Central memory CD4-positive, alpha-beta T cell (primary cell): ENCODE results near the gene TRIM65.
A peak's percentile ranks its signal among the peaks of the same experiment; 100 is the strongest.

ENCODE experiments used
- DNase-seq: peaks from one replicate; pipeline ENCODE4 v3.0.0; 2022

The TRIM65 gene

GRCh38 chr17:75917141-75917916 lies 20.6 kb upstream of the TRIM65 start:
- no peak for DNase-seq

DNA sequence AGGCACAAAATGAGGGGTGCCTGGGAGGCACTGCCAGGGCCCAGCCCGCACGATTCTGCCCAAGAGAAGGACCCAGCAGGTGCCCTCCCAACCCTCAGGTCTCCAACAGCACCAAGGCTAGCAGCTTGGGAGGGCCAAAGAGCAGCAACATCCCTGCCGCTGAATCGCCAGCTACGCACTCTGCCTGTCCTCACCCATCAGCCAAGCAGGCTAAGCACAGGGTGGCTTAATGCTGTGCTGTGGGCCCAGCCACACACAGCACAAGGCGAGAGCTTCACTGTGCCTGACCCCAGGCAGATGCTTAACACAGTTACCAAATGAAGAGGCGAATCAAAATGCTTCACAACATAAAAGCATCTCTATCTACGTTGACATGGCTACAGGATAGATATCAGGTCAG lies 18.5 kb upstream of the TRIM65 start:
- DNase-seq, result no peak

DNA sequence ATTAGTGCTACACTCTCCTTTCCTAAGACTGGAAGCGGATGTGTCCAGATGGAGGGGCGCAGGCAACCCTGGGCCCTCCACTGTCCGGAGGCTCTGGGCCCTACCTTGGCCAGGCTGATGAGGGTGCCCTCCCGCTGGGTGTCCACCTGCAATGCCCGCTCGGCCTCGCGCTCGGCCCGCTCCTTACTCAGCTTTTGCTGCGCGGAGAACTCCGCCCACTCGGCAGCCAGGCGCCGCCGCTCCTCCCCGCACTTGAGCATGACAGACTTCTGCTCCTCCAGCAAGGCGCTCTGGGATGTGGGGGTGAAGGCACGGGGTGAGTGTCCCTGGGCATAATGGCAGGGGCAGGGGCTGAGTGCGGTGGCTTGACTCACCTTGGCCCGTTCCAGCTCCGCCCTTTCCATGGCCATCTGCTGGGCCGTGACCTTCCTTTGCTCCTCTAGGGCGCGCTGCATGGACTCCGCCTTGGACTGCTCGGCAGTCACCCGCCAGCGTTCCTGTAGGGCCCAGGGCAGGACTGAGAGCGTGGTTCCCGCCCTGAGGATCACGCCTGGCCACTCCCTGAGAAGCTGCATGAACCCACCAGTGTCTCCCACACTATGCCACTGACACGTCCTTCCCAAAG lies 18.0 kb upstream of the TRIM65 start:
- no peak for DNase-seq

GRCh38 chr17:75913537-75914210 lies 16.9 kb upstream of the TRIM65 start:
- no peak for DNase-seq

GRCh38 chr17:75910699-75911098 lies 13.9 kb upstream of the TRIM65 start:
- DNase-seq, result no peak

DNA sequence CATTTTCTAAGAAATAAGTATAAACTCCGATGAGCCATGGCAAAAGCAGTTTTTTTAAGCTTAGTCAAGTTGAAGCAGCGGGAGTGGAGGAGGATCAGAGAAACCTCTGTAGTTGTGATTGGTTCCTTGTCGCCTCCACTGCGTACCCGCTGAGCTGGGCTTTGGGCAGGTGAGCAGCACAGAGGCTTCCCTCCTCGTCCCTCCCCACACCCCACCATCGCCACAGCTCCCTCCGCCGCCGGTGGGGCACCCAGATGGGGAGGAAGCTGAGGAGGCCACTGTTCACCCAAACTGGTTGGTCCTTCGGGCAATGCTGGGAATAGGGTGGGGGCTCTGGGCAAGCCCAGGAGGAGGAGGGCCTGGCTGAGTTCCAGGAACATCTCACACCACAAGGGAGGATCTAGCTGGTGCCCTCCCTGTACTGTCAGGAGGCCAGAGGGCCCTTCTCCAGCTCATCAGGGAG lies 13.1 kb upstream of the TRIM65 start:
- DNase-seq, result no peak

- no peak for DNase-seq
These were observed 12.5 kb upstream of the TRIM65 start for GRCh38 chr17:75909051-75909811.

- no peak for DNase-seq
These were observed 11.4 kb upstream of the TRIM65 start for GRCh38 chr17:75908201-75908600.

DNA sequence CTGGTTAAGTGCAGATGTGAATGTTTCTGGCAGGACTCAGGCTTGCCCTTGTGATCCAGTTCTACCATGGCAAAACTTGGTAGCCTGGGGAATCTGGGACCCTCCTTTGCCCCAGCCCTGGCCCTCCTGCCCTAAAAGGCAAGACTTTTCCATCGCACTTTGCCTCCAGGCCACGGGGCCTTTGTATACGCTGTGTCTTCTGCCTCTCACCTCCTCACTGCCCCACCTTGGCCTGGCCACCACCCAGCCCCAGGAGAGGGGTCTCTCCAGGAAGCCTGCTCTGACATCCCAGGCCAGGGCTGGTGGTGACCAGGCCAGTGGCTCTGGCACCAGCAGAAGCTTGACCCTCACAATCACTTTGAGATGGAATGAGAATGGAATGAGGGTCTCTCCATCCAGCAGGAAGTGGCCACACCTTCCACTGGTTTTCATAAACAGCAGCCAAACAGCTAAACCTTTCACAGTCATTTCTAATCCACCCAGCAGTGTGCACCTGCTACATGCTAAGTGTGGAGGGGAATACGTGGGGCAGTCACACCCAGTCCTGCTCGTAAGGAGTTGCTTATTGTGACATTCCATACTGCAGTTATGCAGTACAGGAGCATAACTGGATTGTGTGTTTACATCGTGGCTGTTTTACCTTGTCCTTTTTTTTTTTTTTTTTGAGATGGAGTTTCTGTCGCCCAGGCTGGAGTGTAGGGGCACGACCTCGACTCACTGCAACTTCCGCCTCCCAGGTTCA lies 9.6 kb upstream of the TRIM65 start:
- no peak for DNase-seq

- peak; percentile 96 for DNase-seq
These were observed 8.2 kb upstream of the TRIM65 start, which contains the start of gene MRPL38 for GRCh38 chr17:75904749-75905521. TSS of gene MRPL38 (minus strand) at chr17:75904884. CDS start at chr17:75904875, 9 bp downstream.

GRCh38 chr17:75902406-75902805 lies 5.7 kb upstream of the TRIM65 start:
- DNase-seq, result no peak

DNA sequence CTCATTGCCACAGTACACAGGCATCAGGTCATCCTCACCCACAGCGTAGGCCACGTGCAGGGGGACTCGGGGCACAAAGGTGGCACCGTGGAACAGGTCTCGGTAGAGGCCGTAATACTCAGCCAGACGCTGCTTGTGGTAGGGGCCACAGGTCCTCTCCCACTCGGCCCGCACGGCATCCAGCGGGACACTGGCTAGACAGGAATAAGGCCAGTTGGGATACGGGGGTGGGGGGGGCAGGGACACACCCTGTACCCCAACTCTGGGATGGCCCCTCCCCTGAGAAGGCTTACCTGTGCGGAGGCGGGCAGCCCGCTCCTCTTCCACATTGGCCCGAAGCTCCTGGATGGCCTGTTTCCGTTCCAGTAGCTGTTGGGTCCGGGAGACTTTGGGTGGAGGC lies 5.0 kb upstream of the TRIM65 start:
- DNase-seq, result no peak

DNA sequence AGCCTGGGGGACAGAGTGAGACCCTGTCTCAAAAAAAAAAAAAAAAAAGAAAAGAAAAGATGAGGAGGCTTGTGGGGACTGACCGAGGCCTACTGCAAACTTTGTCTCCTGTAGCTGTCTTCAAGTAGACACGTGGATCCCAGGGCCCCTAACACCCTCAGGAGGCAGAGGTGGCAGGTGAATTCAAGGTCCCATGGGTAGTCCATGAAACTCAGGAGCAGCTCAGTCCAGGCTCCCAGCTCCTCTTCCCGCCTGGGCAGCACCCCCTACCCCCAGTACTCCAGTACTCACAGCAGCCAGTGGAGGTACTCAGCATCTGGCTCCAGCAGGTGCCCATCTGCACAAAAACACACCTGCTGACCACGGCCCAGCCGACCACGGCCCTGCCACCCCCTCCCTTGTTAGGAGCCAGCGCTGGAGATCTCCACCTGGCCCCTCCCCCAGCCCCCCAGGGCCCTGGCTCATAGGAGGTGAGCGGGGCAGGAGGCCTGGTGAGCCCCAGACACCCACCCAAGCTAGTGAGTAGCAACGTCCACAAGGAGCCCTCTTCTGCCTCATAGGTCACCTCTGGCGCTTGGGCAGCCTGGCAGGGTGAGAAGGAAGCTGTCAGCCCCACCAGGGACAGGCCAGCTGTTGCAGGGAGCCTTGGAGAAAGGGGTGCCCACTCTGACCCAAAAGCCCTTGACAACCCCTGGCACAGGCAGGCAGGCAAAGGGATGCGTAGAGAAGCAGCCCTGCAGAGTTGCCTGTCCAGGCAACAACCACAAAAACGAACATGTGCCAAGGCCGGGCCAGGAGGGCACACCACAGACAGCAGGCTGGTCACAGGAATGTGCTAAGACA lies 4.2 kb upstream of the TRIM65 start:
- DNase-seq, result no peak

- no peak for DNase-seq
These were observed 3.2 kb upstream of the TRIM65 start for GRCh38 chr17:75899767-75900468.

GRCh38 chr17:75899353-75899752 lies 2.6 kb upstream of the TRIM65 start:
- no peak for DNase-seq

- no peak for DNase-seq
These were observed 2.0 kb upstream of the TRIM65 start for GRCh38 chr17:75898791-75899190.

DNA sequence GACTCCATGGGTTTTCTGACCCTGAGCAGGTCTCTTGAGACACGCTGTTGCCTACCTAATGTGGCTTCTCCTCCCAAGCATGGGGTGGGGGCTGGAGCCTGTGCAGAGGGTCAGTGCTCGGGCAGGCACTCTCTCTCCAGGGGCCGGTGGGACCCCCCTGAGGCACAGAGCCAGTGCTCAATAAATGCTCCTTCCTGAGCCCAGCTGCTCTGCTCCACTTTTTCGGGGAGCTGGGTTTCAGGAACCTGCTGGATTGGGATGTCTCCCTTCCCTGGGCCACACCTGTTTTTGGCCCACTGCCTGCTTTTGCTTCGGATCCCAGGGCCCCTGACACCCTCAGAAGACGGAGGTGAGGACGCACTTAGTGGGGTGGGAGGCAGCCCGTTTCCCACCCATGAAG lies 1.3 kb upstream of the TRIM65 start:
- DNase-seq, result no peak

GRCh38 chr17:75897160-75898019 lies 639 bp upstream of the TRIM65 start:
- DNase-seq, result no peak
